Measurements from ENCODE around the gene FKBP9.

FKBP9 gene

GRCh38 chr7:32928785-32929298 is 28.4 kb upstream of the FKBP9 start:
- DNase-seq (ENCODE audit: low spot score), result no peak
- H3K27ac ChIP-seq, result no peak overlapping the region
- no peak overlapping the region for H3K4me3 ChIP-seq
- TF ChIP-seq, protein P1, sequence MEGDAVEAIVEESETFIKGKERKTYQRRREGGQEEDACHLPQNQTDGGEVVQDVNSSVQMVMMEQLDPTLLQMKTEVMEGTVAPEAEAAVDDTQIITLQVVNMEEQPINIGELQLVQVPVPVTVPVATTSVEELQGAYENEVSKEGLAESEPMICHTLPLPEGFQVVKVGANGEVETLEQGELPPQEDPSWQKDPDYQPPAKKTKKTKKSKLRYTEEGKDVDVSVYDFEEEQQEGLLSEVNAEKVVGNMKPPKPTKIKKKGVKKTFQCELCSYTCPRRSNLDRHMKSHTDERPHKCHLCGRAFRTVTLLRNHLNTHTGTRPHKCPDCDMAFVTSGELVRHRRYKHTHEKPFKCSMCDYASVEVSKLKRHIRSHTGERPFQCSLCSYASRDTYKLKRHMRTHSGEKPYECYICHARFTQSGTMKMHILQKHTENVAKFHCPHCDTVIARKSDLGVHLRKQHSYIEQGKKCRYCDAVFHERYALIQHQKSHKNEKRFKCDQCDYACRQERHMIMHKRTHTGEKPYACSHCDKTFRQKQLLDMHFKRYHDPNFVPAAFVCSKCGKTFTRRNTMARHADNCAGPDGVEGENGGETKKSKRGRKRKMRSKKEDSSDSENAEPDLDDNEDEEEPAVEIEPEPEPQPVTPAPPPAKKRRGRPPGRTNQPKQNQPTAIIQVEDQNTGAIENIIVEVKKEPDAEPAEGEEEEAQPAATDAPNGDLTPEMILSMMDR (IDR thresholded peaks at IDR 0.05), result no peak

GRCh38 chr7:32929430-32930143 is 27.7 kb upstream of the FKBP9 start:
- TF ChIP-seq, protein P1 (IDR thresholded peaks at IDR 0.05), result no peak
- Histone ChIP-seq H3K4me3 (no peak overlapping the region), H3K27ac (no peak overlapping the region)
- DNase-seq (ENCODE audit: low spot score), result no peak

- Histone ChIP-seq H3K27ac (no peak overlapping the region), H3K4me3 (no peak overlapping the region)
- no peak for DNase-seq (ENCODE audit: low spot score)
- TF ChIP-seq, protein P1 (IDR thresholded peaks at IDR 0.05), result no peak
These were observed 26.9 kb upstream of the FKBP9 start for GRCh38 chr7:32930378-32930777.

- TF ChIP-seq, protein P1 (IDR thresholded peaks at IDR 0.05), result no peak
- H3K4me3 ChIP-seq, result no peak overlapping the region
- H3K27ac ChIP-seq, result no peak overlapping the region
- DNase-seq (ENCODE audit: low spot score), result no peak
These were observed 21.7 kb upstream of the FKBP9 start for GRCh38 chr7:32935558-32935957.

GRCh38 chr7:32936689-32937088 is 20.6 kb upstream of the FKBP9 start:
- TF ChIP-seq, protein P1 (IDR thresholded peaks at IDR 0.05), result no peak
- H3K4me3 ChIP-seq, result peak overlapping the region; percentile 22
- no peak for DNase-seq (ENCODE audit: low spot score)
- H3K27ac ChIP-seq, result peak overlapping the region in 1 of 2 donors; percentile 36

DNA sequence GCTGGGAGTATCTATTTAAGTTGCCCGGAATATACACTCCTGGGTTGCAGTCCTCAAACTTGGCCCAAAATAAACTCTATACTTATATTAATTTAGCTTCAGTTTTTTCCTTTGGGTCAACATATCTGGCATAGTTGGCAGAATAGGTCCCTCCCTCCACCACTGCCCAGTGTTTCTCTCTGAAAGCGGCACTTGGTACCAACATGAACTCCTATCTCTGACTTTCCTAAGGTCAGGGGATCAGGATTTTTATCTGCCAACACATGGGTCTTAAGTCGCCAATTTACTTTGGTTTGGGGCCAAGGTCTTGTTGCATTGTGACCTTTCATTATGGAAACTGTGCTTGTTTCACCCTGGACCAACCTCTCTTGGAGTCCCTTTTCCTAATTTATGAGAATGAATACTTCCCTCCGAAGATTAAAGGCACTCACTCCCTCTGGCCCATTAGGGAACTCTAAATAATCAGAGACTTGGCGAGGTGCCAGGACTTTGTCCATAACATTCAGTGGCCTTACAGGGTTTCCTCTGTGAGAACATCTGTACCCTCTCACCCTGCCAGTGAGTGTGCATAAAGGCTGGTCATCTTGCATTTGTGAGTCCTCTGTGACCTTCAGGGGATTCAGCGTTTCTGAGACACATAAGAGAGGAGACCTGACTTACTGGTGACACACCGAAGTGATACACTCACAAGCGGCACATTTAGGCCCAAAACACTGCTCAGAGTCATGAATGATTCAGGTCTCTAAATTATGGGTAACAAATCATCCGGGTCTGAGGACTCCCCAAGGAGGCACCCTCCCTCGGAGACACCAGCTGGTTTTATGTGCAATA is 19.7 kb upstream of the FKBP9 start:
- DNase-seq (ENCODE audit: low spot score), result no peak
- peak overlapping the region in 1 of 2 donors; percentile 36 for H3K27ac ChIP-seq
- peak overlapping the region; percentile 22 for H3K4me3 ChIP-seq
- TF ChIP-seq, protein P1 (IDR thresholded peaks at IDR 0.05), result no peak

Data from coronary artery (tissue), 2 donors.